Prostate gland (tissue), 2 donors: Measurements from ENCODE around the gene NPM1. TPM values are rescaled to one million over a fixed set of nuclear protein-coding genes. Genes with fewer than 3 reads are reported as not detected.

ENCODE experiments used
- DNase-seq: peaks from one replicate; pipeline ENCODE4 v3.0.0-alpha.2; 2019; ENCODE audit warnings: low spot score
- H3K27ac ChIP-seq, 2 donors: fragments of 200-600 bp; sonication (generic); 2 replicates each; pipeline ENCODE4 v1.5.1; 2017 to 2019
- H3K27me3 ChIP-seq: fragments of 200-600 bp; sonication (generic); replicated peaks from 2 replicates; pipeline ENCODE4 v1.5.1; 2019; ENCODE audit not compliant: insufficient read depth
- H3K36me3 ChIP-seq, 2 donors: fragments of 200-600 bp; sonication (generic); 1 replicate in 1 of 2; 2 replicates in 1 of 2; pipeline versions ENCODE4 v1.5.1 to v1.8.1; 2017 to 2019
- H3K4me1 ChIP-seq: fragments of 200-600 bp; sonication (generic); replicated peaks from 2 replicates; pipeline ENCODE4 v1.5.1; 2019
- H3K4me3 ChIP-seq, 2 donors: fragments of 200-600 bp; sonication (generic); 2 replicates each; pipeline ENCODE4 v1.5.1; 2017 to 2019
- H3K9me3 ChIP-seq: fragments of 200-600 bp; sonication (generic); 2 replicates; pipeline ENCODE4 v1.5.1; 2017
- CTCF ChIP-seq, 4 experiments: fragments of 200-600 bp in 2 of 4; fragments of 450-650 bp in 2 of 4; sonication (generic) in 2 of 4; IDR thresholded peaks; 1 replicate in 3 of 4; 2 replicates in 1 of 4; pipeline ENCODE4 v1.5.1; 2016 to 2019; ENCODE audit warnings: antibody characterized with exemption in 4 of 4, mild to moderate bottlenecking in 2 of 4, moderate library complexity in 2 of 4
- POLR2A ChIP-seq: fragments of 450-650 bp; IDR thresholded peaks from one replicate; pipeline ENCODE4 v1.6.1; 2016; ENCODE audit warnings: antibody characterized with exemption, mild to moderate bottlenecking
- POLR2AphosphoS5 ChIP-seq: sonication (generic); formaldehyde crosslinking; IDR thresholded peaks from one replicate; pipeline ENCODE4 v1.6.1; 2017; ENCODE audit warnings: antibody characterized with exemption
- WGBS: methylation state at CpG from one replicate; pipeline ENCODE4 v1.1.5; 2018; 5-methylcytosine and 5-hydroxymethylcytosine counted together
- intact Hi-C: fragments of 100-400 bp; cut with DNase I; formaldehyde crosslinking; loops from one replicate; pipeline ENCODE4 v1.14.2; 2022
- total RNA-seq, 2 donors: library from RNA; depleted of rRNA; stranded (reverse); fragments of >200 nt; gene quantifications; one replicate each; pipeline ENCODE4 v1.1.0, GENCODE V29; 2016

Gene NPM1
- total RNA-seq, 2 donors from 2014 or later: 397 to 544 TPM

- TF ChIP-seq POLR2A (no peak), CTCF (IDR thresholded peaks at IDR 0.05) (no peak), POLR2AphosphoS5 (no peak)
- WGBS: 95% methylated on average over 9 of the region's 9 CpGs
- intact Hi-C loops: no loop called here
Measured at GRCh38 chr5:171426680-171427079, 39.0 kb downstream of the NPM1 start.

GRCh38 chr5:171427318-171428167 is 39.9 kb downstream of the NPM1 start:
- H3K27me3 ChIP-seq: no peaks in the 10 kb centered on the region
- H3K36me3 ChIP-seq: no peaks in the 10 kb centered on the region
- TF ChIP-seq CTCF (IDR thresholded peaks at IDR 0.05) (no peak), POLR2AphosphoS5 (no peak), POLR2A (no peak)
- 86% methylated on average over 20 of the region's 20 CpGs for WGBS
- H3K4me1 ChIP-seq: no peaks in the 10 kb centered on the region
- H3K9me3 ChIP-seq: no peaks in the 10 kb centered on the region
- DNase-seq: no peak
- H3K27ac ChIP-seq: no peak overlapping the region
- H3K4me3 ChIP-seq: no peak overlapping the region
- intact Hi-C loops: no loop called here

More at GRCh38 chr5:171426680-171427079, 39.0 kb downstream of the NPM1 start:
- no peaks in the 10 kb centered on the region for H3K36me3 ChIP-seq
- no peak for DNase-seq
- H3K9me3 ChIP-seq: no peaks in the 10 kb centered on the region
- no peak overlapping the region for H3K27ac ChIP-seq
- H3K27me3 ChIP-seq: no peaks in the 10 kb centered on the region
- no peaks in the 10 kb centered on the region for H3K4me1 ChIP-seq
- H3K4me3 ChIP-seq: no peak overlapping the region

GRCh38 chr5:171428168-171428696 is 40.6 kb downstream of the NPM1 start:
- 99% methylated on average over 9 of the region's 9 CpGs for WGBS
- intact Hi-C loops: no loop called here
- no peak for DNase-seq

GRCh38 chr5:171428809-171429542 is 41.3 kb downstream of the NPM1 start:
- Histone ChIP-seq H3K27ac (no peak overlapping the region), H3K36me3 (no peaks in the 10 kb centered on the region), H3K9me3 (no peaks in the 10 kb centered on the region), H3K27me3 (no peaks in the 10 kb centered on the region), H3K4me1 (no peaks in the 10 kb centered on the region), H3K4me3 (no peak overlapping the region)
- intact Hi-C loops: no loop called here
- no peak for DNase-seq
- WGBS: 92% methylated on average over 16 of the region's 16 CpGs
- no peak for TF ChIP-seq CTCF (IDR thresholded peaks at IDR 0.05)
- no peak for TF ChIP-seq POLR2AphosphoS5

More at GRCh38 chr5:171428168-171428696, 40.6 kb downstream of the NPM1 start:
- TF ChIP-seq CTCF (IDR thresholded peaks at IDR 0.05) (no peak), POLR2A (no peak), POLR2AphosphoS5 (no peak)
- Histone ChIP-seq H3K27me3 (no peaks in the 10 kb centered on the region), H3K4me3 (no peak overlapping the region), H3K4me1 (no peaks in the 10 kb centered on the region), H3K36me3 (no peaks in the 10 kb centered on the region), H3K27ac (no peak overlapping the region), H3K9me3 (no peaks in the 10 kb centered on the region)
